Ishikawa (cell line): ENCODE data around the gene CCL5.

ENCODE experiments used
- CEBPB ChIP-seq: IDR thresholded peaks from 2 replicates; pipeline ENCODE4 v1.6.1; 2012
- CREB1 ChIP-seq: IDR thresholded peaks from 2 replicates; pipeline ENCODE4 v1.6.1; 2012; ENCODE audit warnings: low read depth
- EGR1 ChIP-seq: IDR thresholded peaks from 2 replicates; pipeline ENCODE4 v1.6.1; 2012
- EP300 ChIP-seq: IDR thresholded peaks from 2 replicates; pipeline ENCODE4 v1.6.1; 2012; ENCODE audit warnings: borderline replicate concordance
- FOXM1 ChIP-seq: IDR thresholded peaks from 2 replicates; pipeline ENCODE4 v1.6.1; 2012; ENCODE audit warnings: low read depth, borderline replicate concordance
- MAX ChIP-seq: IDR thresholded peaks from 2 replicates; pipeline ENCODE4 v1.6.1; 2012
- NFIC ChIP-seq: IDR thresholded peaks from 2 replicates; pipeline ENCODE4 v1.6.1; 2012
- RAD21 ChIP-seq: IDR thresholded peaks from 2 replicates; pipeline ENCODE4 v1.6.1; 2012; ENCODE audit warnings: low read depth
- REST ChIP-seq: IDR thresholded peaks from 2 replicates; pipeline ENCODE4 v1.6.1; 2012; ENCODE audit warnings: low read depth, mild to moderate bottlenecking
- TAF1 ChIP-seq: IDR thresholded peaks from 2 replicates; pipeline ENCODE4 v1.6.1; 2012; ENCODE audit warnings: low read depth, mild to moderate bottlenecking
- TCF12 ChIP-seq: IDR thresholded peaks from 2 replicates; pipeline ENCODE4 v1.6.1; 2012; ENCODE audit warnings: low read depth
- TEAD4 ChIP-seq: IDR thresholded peaks from 2 replicates; pipeline ENCODE4 v1.6.1; 2012
- USF1 ChIP-seq: IDR thresholded peaks from 2 replicates; pipeline ENCODE4 v1.6.1; 2012
- YY1 ChIP-seq: IDR thresholded peaks from 2 replicates; pipeline ENCODE4 v1.6.1; 2012; ENCODE audit warnings: low read depth
- ZBTB7A ChIP-seq: IDR thresholded peaks from 2 replicates; pipeline ENCODE4 v1.6.1; 2012; ENCODE audit warnings: low read depth

The CCL5 gene

DNA sequence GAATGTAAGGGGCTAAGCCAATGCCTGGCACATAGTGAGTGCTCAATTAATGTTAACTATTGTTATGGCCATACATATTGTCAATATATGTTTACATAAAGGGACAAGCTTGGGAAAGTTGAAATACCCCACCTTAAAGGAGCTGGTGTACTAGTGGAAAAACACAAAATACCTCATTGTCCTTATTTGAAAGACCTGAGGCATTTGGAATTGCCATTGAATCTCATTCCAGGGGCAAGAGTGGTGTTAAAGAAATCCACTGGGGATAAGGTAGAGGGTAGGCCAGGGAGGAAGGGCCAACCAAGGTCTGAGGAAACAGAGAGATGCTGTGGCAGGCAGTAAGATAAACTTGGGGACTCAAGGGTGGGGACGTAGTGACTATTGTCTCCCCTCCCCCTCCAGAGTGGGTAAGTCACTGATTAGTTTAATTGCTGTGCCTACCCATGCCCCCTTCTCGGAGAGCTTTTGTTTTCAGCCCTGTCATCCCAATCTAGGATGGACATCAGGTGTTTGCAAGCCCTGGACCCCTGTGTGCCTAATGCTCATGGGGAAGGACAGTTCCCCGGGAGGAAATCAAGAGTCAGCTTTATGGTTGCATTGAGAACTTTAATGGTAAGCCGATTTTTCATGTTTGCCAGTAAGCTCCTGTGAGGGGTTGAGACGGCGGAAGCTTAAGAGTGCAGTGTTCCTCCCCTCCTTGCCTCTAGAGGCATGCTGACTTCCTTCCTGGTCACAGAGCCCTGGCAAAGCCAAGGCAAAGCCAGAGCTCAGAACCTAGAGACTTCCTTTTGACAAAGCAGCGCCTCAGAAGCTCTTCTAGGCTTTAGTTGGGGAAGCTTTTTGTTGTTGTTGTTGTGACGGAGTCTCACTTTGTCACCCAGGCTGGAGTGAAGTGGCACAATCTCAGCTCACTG lies 9.0 kb downstream of the CCL5 start:
- no peak for TF ChIP-seq EGR1
- no peak for TF ChIP-seq RAD21
- no peak for TF ChIP-seq CREB1
- TF ChIP-seq NFIC = no peak
- TF ChIP-seq CEBPB = no peak
- TF ChIP-seq MAX = no peak
- TF ChIP-seq TEAD4 = no peak
- TF ChIP-seq REST = no peak
- TF ChIP-seq USF1 = no peak
- no peak for TF ChIP-seq ZBTB7A
- no peak for TF ChIP-seq TCF12

- TF ChIP-seq TCF12 (no peak), RAD21 (no peak), REST (no peak), MAX (no peak), TAF1 (no peak), ZBTB7A (no peak), CEBPB (no peak), EGR1 (no peak), CREB1 (no peak), USF1 (no peak), TEAD4 (no peak), FOXM1 (no peak), YY1 (no peak), EP300 (no peak), NFIC (no peak)
These were observed 11.4 kb downstream of the CCL5 start, which contains the start of gene HEATR9 for GRCh38 chr17:35868737-35869136. Gene HEATR9, minus strand, starts transcription at chr17:35868891. Its CDS starts 149 bp downstream, at chr17:35868742.

GRCh38 chr17:35867574-35867973 lies 12.6 kb downstream of the CCL5 start:
- TF ChIP-seq MAX (no peak), NFIC (no peak)

GRCh38 chr17:35866341-35866950 lies 13.7 kb downstream of the CCL5 start:
- TF ChIP-seq TCF12 = no peak
- TF ChIP-seq USF1 = no peak
- TF ChIP-seq RAD21 = no peak
- TF ChIP-seq ZBTB7A = no peak
- TF ChIP-seq YY1 = no peak
- no peak for TF ChIP-seq NFIC
- TF ChIP-seq TEAD4 = no peak
- TF ChIP-seq FOXM1 = no peak
- no peak for TF ChIP-seq EP300
- no peak for TF ChIP-seq CEBPB
- TF ChIP-seq TAF1 = no peak
- TF ChIP-seq EGR1 = no peak
- TF ChIP-seq REST = no peak
- TF ChIP-seq MAX = no peak
- TF ChIP-seq CREB1 = no peak
